ENCODE measurements around the gene PARVB.
A peak's percentile ranks its signal among the peaks of the same experiment; 100 is the strongest.
"Not testable (repeated sequence)": the region's sequence is repeated elsewhere in the genome, so short reads cannot be mapped to it uniquely, and the experiment has no call there.

The PARVB gene

DNA sequence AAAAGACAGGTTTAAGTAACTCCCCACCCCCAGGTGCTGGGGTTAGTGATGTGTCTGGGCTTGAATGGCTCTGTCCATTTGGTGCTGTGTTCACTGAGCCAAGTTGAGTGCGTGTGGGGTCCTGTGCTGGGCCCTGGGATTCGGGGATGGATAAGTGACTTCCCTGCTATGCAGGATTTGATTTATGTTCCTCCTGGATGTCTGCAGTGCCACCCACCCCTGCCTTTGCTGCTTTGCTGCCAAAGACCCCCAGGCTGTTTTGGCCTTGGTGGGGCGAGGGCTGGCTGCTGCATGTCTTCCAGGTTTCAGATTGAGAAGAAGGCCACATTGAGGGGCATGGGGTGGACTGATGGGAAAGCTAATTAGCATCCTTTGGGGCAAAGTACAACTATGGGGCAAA lies 78.8 kb downstream of the PARVB start:
- no peak overlapping the region for H3K4me3 ChIP-seq (ENCODE audit: control insufficient read depth, low read depth, low read length)
- TF ChIP-seq, protein P1, sequence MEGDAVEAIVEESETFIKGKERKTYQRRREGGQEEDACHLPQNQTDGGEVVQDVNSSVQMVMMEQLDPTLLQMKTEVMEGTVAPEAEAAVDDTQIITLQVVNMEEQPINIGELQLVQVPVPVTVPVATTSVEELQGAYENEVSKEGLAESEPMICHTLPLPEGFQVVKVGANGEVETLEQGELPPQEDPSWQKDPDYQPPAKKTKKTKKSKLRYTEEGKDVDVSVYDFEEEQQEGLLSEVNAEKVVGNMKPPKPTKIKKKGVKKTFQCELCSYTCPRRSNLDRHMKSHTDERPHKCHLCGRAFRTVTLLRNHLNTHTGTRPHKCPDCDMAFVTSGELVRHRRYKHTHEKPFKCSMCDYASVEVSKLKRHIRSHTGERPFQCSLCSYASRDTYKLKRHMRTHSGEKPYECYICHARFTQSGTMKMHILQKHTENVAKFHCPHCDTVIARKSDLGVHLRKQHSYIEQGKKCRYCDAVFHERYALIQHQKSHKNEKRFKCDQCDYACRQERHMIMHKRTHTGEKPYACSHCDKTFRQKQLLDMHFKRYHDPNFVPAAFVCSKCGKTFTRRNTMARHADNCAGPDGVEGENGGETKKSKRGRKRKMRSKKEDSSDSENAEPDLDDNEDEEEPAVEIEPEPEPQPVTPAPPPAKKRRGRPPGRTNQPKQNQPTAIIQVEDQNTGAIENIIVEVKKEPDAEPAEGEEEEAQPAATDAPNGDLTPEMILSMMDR (conservative IDR thresholded peaks at IDR 0.05; ENCODE audit: control insufficient read depth, insufficient read depth, low read depth, low read length), result no peak
- DNase-seq (ENCODE audit: low read depth), result no peak

DNA sequence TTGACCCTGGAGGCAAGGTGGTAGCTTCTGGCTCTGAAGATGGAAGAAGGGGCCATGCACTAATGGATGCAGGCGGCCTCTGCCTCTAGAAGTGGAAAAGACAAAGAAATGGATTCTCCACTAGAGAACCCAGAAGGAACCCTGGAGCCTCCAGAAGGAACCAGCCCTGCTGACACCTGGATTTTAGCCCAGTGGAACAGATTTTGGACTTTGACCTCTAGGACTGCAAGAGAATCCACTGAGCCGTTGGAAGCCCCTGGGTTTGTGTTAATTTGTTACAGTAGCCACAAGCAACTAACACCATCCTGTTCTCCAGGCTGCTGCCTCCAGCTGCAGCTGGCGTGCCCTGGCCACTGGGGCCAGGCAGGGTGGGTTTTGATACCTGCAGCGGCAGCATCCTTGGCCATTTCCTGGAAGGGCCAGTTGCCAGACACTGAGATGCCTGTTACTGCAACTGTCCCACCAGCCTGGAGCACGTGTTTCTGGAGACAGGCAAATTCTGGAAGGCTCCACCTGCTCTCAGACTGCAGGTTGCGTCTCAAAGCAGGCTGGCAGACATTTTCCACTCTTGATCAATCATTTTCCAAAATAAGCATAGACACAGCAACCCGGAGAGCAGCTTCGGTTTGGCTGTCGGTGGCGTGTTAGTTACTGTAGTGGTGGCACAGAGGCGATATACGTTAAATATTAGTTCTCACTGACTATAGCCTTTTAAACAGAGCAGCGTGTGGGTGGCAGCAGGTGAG lies 79.8 kb downstream of the PARVB start:
- H3K4me3 ChIP-seq (ENCODE audit: control insufficient read depth, low read depth, low read length), result no peak overlapping the region
- no peak for DNase-seq (ENCODE audit: low read depth)
- TF ChIP-seq, protein P1 (conservative IDR thresholded peaks at IDR 0.05; ENCODE audit: control insufficient read depth, insufficient read depth, low read depth, low read length), result no peak

DNA sequence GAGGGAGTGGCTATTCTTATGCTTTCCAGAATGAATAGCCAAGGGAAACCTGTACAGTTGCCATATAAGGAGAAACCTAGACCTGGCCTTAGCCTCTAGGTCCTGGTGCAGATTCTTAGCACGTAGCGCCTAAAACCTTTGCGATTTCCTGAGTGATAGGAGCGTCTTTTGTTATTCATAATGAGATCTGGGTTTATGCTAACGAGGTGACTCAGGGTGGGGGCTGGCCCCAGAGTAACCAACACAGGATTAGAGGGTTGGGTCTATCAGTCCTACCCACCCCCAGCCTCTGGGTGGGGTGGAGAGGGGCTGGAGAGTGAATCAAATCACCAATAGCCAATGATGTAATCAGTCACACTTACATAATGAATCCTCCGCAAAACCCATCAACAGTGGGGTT lies 83.2 kb downstream of the PARVB start:
- TF ChIP-seq, protein P1 (conservative IDR thresholded peaks at IDR 0.05; ENCODE audit: control insufficient read depth, insufficient read depth, low read depth, low read length), result no peak
- DNase-seq (ENCODE audit: low read depth), result no peak

DNA sequence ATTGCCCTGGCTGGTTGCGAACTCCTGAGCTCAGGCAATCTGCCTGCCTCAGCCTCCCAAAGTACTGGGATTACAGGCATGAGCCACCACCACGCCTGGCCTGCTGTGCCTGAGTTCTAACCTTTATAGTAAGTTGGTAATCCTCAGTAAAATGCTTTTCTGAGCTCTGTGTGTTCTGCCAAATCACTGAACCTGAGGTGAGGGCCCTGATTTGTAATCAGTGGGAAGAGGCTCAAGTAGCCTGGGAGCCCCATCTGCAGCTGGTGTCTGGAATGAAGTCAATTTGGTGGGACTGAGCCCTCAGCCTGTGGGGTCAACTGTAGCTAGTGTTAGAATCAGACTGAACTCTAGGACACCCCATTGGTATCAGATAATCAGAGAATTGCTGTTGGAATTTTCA lies 84.0 kb downstream of the PARVB start:
- no peak for DNase-seq (ENCODE audit: low read depth)
- H3K4me3 ChIP-seq (ENCODE audit: control insufficient read depth, low read depth, low read length), result no peak overlapping the region
- TF ChIP-seq, protein P1 (conservative IDR thresholded peaks at IDR 0.05; ENCODE audit: control insufficient read depth, insufficient read depth, low read depth, low read length), result no peak

More for the DNA sequence above, 83.2 kb downstream of the PARVB start:
- H3K4me3 ChIP-seq (ENCODE audit: control insufficient read depth, low read depth, low read length), result no peak overlapping the region

GRCh38 chr22:44108806-44109385 lies 84.8 kb downstream of the PARVB start:
- H3K4me3 ChIP-seq (ENCODE audit: control insufficient read depth, low read depth, low read length), result no peak overlapping the region
- TF ChIP-seq, protein P1 (conservative IDR thresholded peaks at IDR 0.05; ENCODE audit: control insufficient read depth, insufficient read depth, low read depth, low read length), result no peak
- peak; percentile 64 for DNase-seq (ENCODE audit: low read depth)

- TF ChIP-seq, protein P1 (conservative IDR thresholded peaks at IDR 0.05; ENCODE audit: control insufficient read depth, insufficient read depth, low read depth, low read length), result no peak
- DNase-seq (ENCODE audit: low read depth), result no peak
- H3K4me3 ChIP-seq (ENCODE audit: control insufficient read depth, low read depth, low read length), result no peak overlapping the region
Observed at GRCh38 chr22:44109416-44109815, 85.3 kb downstream of the PARVB start.

- not testable (repeated sequence) for H3K4me3 ChIP-seq (ENCODE audit: control insufficient read depth, low read depth, low read length); DNase-seq (ENCODE audit: low read depth)
Observed at GRCh38 chr22:44110656-44111055, 86.6 kb downstream of the PARVB start.

Data from fibroblast of mammary gland (primary cell).